GM12801 (cell line): ENCODE data around the gene MGST3.

ENCODE experiments used
- TF ChIP-seq, protein P1 (sequence below): IDR thresholded peaks from one replicate; pipeline ENCODE4 v1.5.1; 2011; ENCODE audit warnings: control low read depth; ENCODE audit not compliant: insufficient read length; ENCODE audit errors: extremely low read depth

MGST3 gene

DNA sequence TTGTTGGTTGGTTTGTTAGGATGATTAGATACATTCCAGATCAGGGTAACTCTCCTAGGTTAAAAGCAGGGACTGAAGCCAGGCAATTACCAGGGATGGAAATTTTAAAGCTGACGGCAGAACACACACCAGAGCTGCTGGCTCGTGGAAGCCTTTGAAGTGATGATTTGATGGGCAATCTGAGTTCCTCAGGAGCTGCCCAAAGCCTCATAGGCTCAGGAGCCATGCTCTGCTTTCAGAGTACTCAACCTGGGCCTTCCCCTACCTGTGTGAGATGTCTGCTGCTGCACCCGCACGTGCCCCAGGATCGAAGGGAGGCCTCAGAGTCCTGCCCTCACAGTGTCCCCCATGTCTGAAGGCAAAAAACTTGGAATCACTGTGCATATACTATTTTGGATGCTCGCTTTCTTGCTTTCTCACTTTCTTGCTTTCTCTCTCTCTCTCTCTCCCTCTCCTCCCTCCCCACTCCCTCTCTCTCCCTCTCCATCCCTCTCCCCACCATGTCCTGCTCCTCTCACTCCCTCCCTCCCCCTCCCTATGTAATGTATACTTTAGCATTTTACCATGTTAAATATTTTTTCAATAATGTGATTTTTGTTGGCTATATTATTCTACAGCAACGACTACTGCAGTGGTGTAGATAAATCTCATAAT is 18.0 kb downstream of the MGST3 start:
- TF ChIP-seq, protein P1, sequence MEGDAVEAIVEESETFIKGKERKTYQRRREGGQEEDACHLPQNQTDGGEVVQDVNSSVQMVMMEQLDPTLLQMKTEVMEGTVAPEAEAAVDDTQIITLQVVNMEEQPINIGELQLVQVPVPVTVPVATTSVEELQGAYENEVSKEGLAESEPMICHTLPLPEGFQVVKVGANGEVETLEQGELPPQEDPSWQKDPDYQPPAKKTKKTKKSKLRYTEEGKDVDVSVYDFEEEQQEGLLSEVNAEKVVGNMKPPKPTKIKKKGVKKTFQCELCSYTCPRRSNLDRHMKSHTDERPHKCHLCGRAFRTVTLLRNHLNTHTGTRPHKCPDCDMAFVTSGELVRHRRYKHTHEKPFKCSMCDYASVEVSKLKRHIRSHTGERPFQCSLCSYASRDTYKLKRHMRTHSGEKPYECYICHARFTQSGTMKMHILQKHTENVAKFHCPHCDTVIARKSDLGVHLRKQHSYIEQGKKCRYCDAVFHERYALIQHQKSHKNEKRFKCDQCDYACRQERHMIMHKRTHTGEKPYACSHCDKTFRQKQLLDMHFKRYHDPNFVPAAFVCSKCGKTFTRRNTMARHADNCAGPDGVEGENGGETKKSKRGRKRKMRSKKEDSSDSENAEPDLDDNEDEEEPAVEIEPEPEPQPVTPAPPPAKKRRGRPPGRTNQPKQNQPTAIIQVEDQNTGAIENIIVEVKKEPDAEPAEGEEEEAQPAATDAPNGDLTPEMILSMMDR: no peak

DNA sequence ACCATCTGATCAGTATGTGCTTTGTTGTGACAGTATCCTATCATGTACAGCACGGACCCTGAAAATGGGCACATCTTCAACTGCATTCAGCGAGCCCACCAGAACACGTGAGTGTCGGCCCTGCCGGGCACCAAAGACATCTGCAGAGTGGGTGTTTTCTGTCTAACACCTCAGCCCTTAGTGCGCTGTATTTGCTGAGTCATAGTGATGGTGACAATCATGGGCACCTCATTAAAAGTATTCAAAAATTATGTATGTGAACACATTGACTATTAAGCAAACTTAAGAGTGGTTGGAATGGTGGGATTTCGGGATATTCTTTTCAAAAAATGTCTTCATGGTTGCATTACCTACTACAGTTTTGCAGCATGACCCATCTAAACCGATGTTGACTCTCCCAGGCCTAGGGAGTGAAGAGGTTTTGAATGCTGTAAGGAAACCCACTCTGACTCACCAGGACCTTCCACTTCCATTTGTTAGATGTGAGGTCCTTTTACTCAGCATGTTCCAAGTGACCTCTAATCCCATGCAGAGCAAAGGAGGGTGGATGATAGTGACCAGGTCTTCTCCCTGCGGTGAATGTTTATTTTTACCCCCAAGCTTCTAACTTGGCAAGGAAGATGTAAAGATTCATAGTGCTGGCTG is 20.1 kb downstream of the MGST3 start:
- TF ChIP-seq, protein P1: no peak

DNA sequence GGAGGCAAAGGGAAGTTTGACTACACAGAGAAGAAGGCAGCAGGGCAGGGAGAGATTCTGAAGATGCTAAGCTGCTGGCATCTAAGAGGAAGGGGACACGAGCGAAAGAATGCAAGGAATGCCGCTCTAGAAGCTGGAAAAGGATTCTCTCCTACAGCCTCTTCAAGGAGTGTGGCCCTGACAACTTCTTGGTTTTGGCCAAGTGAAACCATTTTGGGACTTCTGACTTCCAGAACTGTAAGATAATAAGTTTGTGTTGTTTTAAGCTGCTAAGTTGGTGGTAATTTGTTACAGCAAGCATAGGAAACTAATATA is 28.5 kb downstream of the MGST3 start:
- TF ChIP-seq, protein P1: no peak

DNA sequence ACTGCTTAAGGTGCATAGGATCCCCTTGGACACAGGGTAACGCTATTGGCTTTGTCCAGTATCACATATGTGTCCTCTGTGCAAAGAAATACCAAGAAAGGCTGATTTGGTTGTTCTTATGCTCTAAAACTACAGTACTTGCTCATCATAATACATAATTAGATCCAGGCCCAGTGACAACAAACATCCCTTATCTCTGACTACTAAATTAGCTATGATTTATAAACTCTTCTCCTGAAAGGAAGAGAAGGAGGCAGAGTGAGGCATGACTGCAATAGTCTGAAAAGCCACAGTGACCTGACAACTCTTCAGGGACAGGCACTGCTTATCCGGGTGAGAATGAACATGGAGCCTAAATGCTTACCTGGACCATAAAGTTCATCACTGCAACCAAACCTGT is 30.7 kb downstream of the MGST3 start:
- TF ChIP-seq, protein P1: no peak

DNA sequence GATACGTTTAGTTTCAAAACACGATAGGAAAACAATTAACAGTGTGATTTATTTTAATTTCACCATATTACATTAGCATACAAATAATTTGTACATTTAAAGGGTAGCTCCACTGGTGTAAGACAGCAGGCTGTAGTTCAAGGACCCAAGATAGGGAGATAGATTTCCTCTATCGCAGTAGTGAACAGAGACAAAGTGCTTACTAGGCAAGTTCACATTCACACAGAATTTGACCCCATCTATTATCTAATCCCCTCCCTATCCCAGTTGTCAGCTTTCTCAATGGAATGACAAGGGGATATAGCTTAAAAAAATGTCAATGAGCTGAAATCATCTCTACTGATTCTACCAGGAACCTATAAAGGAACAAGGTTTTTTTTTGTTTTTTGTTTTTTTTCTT is 31.2 kb downstream of the MGST3 start:
- TF ChIP-seq, protein P1: no peak

DNA sequence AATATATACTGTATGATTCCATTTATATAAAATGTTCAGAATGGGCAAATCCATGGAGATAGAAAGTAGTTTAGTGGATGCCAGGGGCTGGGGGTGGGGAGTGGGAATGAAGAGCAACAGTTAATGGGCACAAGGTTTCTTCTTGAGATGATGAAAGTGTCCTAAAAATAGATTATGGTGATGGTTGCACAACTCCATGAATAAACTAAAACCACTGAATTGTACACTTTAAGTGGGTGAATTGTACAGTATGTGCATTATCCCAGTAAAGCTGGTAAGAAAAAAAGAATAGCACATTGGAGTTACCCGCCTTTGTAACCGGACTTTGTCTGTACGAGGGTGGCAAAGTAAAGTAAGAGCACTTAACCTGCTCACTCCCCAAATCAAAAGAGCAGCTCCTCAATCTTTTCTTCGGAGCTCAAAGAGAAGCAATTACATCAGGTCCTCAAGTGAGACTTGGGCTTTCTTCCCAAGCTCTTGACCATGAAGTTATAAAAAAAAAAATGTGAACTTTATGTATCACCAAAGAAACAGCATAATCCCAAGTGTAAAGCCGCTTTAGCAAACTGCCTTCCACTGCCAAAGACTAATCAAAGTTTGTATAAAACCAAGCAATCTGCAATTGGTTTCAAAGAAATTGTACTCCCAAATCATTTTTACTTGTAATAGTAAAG is 35.3 kb downstream of the MGST3 start:
- TF ChIP-seq, protein P1: no peak

DNA sequence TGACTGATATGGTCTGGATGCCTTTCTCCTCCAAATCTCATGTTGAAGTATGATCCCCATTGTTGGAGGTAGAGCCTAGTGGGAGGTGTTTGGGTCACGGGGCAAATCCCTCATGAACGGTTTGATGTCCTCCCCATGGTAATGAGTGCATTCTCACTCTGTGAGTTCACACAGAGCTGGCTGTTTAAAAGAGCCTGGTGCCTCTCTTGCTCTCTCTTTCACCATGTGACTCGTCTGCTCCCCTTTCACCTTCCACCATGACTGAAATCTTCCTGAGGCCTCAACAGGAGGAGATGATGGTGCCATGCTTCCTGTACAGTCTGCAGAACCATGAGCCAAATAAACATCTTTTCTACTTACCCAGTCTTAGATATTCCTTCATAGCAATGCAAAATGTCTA is 37.1 kb downstream of the MGST3 start:
- TF ChIP-seq, protein P1: no peak
